HG03108 (cell line): ENCODE results near the gene NTNG2.
"Not testable (repeated sequence)": the region's sequence is repeated elsewhere in the genome, so short reads cannot be mapped to it uniquely, and the experiment has no call there.

Experiments
- ATAC-seq: cut with Tn5 transposase; IDR thresholded peaks from one replicate; pipeline ENCODE4 v1.9.1; 2021; ENCODE audit warnings: moderate library complexity; ENCODE audit not compliant: unreplicated experiment

Gene NTNG2, protein sequence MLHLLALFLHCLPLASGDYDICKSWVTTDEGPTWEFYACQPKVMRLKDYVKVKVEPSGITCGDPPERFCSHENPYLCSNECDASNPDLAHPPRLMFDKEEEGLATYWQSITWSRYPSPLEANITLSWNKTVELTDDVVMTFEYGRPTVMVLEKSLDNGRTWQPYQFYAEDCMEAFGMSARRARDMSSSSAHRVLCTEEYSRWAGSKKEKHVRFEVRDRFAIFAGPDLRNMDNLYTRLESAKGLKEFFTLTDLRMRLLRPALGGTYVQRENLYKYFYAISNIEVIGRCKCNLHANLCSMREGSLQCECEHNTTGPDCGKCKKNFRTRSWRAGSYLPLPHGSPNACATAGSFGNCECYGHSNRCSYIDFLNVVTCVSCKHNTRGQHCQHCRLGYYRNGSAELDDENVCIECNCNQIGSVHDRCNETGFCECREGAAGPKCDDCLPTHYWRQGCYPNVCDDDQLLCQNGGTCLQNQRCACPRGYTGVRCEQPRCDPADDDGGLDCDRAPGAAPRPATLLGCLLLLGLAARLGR

DNA sequence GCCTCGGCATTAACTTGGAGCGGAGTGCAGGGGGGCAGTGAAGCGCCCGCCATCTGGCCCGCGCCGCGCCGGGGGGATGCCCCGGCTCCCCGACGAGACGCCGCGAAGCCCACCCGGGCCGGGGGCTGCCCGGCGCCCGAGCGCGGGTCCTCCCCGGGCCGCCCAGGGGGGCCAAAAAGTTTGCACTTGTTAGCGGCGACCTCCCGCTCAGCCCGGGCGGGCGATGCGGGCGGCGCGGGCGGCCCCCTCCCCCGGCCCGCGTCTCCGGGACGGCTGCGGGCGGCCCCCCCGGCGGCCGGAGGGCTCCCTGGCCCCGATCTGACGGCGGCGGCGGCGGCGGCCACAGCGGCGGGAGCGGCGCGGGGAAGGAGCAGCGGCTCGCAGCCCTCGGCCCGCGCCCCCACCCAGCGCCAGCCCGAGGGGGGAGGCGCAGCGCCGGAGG is at the start of gene NTNG2:
Gene NTNG2 (plus strand): TSS at position 316 of the 442 bp plus-strand sequence. CDS start 4,774 bp downstream, outside the sequence.
- ATAC-seq, result no peak

DNA sequence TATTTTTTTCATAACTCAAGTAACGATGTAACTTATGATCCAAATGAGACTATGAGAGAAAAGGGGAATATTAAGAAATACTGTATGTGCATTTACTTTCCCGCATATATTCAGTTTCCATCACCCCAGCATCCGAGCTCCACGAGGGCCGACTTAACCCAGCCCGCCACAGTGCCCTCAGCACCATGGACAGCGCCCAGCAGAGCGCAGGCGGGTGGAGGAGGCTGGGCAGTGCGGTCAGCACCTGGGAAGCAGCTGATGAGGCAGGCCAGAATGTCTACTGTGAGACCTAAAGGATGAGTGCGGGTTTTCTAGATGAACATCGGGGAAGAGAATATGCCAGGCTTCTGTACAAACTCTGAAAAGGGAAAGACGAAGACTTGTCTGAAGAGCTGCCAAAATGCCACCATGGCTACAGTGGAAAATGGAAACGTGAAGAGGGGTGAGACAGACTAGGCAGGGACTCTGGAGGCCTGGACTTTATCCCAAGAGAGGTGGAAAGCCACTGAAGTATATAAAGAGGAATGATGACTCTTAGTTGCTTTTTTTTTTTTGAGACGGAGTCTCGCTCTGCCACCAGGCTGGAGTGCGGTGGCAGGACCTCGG is 47.7 kb upstream of the NTNG2 start:
- ATAC-seq, result no peak

DNA sequence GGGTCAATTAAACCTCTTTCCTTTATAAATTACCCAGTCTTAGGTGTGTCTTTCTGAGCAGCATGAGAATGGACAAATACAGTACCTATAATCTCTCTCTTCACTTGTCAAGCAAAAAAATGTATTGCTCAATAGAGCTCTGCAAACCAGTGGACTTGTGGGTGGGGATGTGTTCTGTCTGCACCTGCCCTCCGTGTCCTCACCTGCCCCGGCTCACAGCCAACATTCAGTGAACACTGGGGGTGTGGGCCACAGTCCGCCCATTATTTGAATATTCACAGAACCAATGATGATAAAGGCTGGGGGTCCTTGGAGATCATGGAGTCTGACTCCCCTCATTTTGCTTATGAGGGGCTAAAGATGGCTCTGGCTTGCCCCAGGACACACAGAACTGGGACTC is 45.3 kb upstream of the NTNG2 start:
- ATAC-seq, result no peak

DNA sequence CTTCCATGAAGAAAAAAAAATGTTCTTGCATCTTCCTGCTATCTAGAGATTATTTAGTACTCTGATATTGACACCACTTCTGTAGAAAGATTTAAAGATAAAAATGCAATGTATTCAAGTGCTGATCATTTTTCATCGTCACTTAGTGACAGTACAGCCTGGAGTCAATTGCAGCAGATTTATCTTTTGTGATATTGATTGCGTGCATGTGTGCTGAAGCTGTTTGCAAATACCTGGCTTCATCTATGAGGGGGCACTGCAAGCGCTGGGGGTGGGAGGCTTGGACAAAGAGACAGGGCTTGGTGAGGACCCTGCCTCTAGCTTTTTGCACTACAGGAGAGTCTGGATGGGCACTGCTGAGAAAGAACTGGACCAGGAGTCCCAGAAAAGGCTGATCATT is 44.2 kb upstream of the NTNG2 start:
- ATAC-seq, result no peak

DNA sequence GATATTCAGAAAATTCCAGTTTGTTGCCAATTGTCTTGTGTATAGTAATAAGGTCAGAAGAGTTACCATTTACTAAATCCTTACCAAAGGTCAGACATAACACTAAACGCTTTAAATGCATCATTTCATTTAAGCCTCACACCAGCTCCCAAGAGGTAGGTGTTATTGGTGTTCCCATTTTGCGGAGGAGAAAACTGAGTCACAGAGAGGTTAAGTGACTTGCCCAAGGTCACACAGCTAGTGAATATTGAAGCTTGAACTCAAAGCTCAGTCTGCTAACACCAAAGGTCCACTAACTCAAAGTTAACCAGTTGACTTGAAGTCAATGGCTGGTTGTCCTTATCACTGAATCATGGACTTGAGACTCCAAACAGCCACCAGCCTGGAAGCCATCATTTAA is 40.8 kb upstream of the NTNG2 start:
- no peak for ATAC-seq

DNA sequence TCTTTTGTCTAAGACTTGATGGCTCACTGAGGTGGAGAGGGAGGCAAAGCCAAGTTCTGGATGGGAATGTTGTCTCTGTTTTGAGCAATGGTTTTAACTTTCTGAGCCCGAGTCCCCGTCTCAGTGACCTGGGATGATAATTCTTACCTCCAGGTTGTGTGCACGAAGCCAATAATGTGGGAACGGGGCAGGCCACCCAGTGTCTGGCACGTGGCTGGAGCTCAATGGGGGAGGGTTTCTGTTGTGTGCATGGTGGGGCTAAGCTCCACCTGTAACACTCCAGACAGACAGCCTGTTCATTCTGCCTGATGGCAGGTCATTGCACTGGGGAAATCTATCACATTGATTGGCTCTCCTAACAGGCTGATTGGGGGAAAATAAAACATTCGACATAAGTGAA is 37.1 kb upstream of the NTNG2 start:
- ATAC-seq, result no peak

DNA sequence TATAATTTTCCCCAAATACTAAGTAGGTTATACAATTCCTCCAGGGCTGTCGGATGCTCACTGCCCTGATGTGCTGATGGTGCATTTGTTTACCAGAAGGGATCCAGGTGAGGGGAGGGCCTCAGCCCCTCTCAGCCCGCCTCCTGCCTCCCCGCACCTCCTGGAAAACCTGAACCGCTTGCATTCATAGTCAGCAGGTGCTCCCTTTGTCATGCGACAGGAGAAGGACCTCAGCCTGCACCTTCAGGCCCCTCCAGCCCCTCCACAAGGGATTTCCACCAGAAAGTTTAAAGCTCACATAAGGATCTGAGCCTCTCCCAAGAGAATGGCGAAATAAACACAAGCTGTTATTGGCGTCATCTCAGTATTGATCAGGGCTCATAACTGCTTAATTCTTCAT is 36.5 kb upstream of the NTNG2 start:
- ATAC-seq, result no peak

DNA sequence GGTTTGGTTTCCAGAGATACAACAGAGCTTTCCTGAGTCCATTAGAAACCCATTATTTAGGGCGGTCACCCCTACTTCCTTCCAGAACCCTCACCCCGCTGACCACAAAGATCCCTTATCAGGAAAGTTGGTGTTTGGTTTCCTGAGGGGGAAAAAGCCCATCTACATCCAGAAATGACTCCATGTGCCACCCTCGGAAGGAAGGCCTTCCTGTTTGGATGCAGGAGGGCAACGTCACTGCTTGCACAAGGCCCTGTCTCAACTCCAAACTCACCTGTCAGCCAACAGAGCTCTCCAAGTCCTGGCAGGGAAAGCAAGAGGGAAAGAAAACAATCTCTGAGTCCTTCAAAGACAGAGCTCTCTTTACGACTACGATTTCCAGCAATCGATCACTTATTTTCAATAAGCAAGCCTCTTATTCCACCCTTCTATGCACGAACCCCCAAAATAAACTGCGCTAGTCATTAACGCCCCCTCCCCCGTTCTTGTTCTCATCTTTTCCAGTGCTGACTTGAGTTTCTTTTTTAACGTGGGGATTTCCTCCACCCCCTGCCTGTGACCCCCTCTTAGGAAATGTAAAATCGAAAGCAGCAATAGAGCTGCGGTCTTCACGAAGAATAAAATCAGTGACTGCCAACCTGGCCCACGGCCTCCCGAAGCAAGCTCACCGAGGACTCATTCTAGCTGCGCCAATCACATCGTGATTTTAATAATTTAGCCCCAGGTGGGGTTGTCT is 35.7 kb upstream of the NTNG2 start:
- no peak for ATAC-seq

DNA sequence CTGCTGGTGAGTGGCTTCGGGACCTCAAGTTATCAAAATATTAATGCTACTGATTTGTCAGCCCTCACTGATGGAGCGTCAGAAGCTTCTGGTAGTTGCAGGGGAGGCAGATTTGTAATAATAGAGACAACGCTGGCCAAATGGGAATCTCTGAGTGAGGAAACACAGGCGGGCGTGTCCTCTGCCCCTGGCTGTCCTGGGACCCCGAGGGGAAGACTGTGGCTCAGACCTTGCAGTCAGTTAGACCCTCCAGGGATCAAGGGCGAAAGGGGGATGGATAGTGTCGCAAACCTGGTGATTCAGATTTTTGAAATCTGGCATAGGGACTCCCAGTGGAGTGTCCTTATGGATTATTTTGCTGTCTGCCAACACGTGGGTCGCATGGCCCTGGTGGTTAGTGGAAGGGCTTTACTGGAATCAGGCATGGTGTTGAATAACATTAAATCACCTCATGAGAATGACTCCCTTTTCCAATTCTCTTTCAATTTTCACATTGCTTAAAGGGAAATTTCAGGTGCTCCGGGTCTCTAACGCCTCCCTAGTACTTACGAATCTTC is 35.1 kb upstream of the NTNG2 start:
- no peak for ATAC-seq

DNA sequence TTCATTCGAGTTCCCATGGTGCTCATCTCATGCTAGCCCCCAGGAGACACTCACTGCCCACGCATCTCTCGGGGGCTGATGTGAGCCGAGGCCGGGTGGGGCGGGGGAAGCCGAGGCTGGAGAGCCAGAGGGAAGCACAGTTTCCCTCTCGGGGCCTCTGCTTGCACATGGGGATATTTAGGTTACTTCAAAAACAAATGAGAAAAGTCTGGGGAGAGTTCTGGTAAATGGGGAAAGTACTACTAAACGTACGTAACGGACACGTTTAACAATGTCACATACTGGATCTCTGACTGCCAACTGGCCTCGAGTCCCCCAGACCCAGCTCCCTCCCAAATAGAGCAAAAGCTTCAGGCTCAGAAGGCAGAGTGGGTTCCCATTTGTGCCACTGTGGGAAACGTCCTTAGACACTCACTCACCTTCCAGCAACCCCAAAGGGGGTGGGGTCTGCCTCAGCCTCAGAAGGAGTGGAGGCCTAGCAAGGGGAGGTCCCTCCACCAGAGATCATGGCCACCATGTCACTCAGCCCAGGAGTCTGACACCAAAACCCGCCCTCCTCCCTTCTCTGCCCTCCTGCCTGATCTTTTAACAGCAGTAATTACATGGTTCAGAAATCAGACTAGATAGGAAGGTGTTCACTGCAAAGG is 33.8 kb upstream of the NTNG2 start:
- no peak for ATAC-seq

DNA sequence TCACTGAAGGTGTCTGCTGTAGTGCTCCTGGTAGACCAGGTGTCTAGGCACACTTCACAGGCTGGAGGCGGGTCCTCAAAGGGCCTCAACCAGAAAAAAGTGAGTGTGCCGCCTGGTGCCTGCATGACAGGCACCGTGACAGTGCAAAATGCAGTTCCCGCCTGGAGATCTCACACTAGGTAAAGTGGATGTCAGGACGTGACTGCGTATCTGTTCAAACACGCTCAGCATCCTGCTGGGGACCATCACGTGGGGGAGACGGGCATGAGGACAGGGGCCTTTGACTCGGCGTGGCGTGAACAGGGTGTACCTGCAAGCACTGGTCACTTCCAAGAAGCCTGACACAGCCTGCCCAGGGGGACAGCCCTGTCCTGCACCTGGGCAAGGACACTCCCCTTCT is 32.3 kb upstream of the NTNG2 start:
- no peak for ATAC-seq

DNA sequence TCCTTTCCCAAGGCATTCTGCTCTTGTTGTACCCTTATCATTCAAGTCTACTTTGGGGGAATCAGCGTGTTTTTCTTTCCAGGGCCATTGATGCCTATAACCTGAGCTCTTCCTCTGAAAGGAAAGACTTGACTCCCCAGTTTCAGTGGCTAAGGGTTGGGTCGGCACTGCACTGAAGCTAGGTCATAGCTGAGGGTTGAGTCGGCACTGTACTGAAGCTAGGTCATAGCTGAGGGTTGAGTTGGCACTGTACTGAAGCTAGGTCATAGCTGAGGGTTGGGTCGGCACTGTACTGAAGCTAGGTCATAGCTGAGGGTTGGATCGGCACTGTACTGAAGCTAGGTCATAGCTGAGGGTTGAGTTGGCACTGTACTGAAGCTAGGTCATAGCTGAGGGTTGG is 27.8 kb upstream of the NTNG2 start:
- not testable (repeated sequence) for ATAC-seq

DNA sequence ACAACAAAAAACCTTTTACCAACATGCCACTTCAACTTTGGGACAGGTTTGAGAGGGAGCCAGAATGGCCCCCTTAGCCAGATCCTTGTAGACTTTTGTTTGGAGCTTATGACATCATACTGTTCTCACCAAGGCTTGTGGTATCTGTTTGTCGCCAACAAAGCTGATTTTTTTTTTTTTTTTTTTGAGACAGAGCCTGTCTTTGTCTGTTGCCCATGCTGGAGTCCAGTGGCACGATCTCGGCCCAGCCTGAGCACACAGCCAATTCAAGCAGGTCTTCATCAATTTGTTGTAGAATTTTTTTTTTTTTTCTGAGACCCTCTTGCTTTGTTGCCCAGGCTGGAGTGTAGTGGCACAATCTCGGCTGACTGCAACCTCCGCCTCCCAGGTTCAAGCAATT is 26.4 kb upstream of the NTNG2 start:
- ATAC-seq, result no peak

DNA sequence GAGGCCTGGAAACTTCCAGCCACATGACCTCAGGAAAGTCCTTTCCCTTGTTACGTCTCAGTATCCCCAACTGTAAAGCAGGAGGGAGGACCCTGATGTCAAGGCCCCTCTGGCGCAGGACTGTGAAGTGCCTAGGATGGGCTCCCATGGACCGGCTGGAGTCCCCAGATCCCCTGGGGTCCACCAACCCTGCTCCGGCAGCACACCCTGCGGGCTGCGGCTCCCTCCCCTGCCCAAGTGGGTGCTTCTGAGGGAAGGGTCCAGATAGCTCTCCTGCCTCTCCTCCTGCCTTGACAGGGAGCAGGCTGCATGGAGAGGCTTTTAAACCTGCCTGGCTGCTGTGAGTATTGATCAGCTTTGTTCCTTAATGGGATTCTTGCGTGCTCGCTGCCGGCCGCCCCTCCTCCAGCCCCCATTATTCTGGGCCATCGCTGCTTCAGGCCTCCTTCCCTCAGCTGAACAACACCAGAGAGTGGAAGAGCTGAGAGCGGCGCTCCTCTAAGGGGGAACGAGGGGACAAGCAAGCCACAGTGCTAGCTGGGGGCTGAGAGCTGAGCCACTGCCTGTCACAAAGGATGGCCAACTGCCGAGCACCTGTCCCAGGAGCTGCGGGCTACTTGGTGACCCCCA is 25.6 kb upstream of the NTNG2 start:
- no peak for ATAC-seq

DNA sequence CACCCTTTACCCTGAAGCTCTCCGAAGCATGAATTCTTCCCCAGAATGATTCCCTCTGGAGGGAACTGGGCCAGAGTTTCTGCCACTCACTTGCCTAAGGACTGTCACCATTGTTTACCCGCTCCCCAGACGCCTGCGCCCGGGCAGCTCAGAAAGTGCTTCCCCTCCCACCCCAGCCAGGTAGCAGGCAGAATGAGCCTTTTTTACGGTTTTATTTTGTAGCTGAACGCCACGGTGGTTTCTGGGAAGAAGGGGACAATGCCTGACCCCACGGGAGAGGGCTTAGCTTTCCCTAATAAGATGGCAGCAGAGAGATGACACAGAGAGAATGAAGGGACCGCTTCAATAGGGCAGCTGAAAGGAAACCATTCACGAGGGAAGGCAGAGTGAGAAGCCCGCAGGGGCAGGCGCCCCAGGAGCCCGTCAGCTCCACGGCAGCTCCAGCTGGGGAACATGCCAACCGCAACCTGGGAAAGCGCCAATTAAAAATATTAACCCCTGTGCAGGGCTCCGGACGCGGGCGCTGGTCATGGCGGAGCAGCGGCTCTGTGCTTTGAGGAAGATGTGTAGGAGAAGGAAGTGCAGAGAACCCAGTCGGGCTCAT is 20.4 kb upstream of the NTNG2 start:
- ATAC-seq, result no peak

DNA sequence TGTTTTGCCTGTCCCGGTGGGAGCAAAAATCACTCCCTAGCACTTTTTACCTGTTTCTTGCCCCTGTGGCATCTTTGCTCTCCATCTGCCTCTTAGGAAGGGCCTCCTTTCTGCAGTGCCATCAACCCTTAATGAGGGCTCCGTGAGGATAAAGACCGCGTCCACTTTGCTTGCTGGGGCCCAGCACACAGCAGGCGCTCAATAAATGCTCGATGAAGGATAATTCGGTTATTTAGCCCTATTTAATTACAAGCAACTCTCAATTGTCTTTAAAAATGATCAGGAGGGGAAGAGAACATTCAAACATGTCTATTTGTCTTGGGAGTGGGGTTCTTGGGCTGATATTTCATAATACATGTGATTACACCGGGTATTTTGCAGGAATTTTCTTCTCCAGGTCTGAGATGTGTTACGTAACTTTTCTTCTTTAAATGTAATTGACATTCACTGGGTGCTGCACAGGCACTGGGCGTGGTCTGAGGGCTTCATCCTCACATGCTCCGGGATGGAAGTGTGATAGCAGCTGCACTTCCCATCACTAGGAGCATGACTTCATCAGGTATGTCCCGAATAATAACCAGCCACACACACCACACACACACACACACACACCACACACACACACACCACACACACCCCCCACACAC is 19.8 kb upstream of the NTNG2 start:
- ATAC-seq, result no peak

DNA sequence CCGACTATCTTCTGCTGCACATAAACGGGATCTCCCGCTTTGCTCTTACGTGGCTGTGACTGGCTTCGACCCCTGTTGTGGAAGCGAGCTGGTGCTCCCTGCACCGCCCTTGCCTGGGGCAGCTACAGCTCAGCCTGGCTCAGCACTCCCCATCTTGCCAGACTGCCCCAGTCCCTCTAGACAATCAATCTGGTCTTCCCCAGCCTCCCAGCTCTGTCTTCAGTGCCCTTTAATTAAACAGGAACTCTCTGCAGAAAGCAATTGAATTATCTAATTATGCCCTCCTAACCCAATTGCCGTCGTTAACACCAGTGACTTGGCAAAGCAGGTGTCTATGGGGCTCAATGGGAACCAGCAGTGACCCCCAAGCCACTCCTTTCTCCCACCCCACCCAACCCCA is 18.9 kb upstream of the NTNG2 start:
- no peak for ATAC-seq

DNA sequence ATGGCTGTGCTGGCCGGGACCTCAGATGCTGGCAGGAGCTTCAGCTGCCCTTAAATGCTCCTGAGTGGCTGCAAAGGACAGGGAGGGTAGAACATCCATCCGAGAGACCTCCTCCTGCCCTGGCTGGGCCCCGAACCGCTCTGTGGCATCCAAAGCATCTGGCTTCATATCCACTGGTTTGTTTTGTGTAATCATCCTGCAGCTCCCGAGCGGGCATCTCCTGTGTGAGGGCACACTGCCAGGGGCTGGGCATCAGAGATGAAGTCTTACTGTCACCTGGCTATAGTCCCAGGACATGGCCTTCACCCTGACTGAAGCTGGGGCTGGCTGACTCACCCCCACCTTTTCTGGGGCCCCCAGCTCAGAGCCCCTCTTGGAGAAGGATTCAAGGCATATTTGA is 18.5 kb upstream of the NTNG2 start:
- no peak for ATAC-seq

DNA sequence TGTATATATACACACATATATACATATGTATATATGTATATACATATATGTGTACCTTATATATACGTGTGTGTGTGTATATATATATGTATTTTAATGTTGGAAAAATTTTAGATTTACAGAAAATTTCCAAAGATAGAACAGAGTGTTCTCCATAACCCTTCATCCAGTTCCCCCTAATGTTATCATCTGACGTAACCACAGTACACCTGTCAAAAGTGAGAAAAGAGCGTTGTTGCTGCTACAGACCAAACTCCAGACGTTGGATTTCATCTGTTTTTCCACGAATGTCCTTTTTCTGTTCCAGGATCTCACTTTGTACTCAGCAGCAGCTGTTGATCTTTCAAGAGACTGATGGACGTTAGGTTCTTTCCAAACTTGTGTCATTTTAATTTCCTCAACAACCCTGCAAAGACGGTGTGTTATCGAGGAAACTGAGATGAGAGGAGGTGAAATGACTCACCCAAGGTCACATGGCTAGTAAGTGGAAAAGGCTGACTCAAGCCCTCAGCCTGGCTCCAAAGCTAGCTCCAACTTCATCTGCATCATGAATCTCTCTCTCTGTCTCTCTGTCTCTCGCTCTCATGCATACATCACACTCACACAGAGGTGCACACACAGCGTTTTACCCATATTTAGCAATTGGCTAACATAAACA is 17.0 kb upstream of the NTNG2 start:
- ATAC-seq, result no peak
